Hepatocyte (in vitro differentiated cells): ENCODE measurements around the gene ALOXE3.

Source experiments
- EZH2 ChIP-seq: fragments of 200-600 bp; sonication (generic); IDR thresholded peaks from 2 replicates; pipeline ENCODE4 v1.6.1; 2016; ENCODE audit warnings: antibody characterized with exemption, mild to moderate bottlenecking, borderline replicate concordance
- EZH2phosphoT487 ChIP-seq: fragments of 200-600 bp; sonication (generic); IDR thresholded peaks from one replicate; pipeline ENCODE4 v1.6.1; 2018; ENCODE audit warnings: antibody characterized with exemption, mild to moderate bottlenecking, low read depth, moderate library complexity; ENCODE audit not compliant: unreplicated experiment, severe bottlenecking
- TF ChIP-seq, protein P1 (sequence below): fragments of 200-600 bp; sonication (generic); IDR thresholded peaks from 2 replicates; pipeline ENCODE4 v1.5.1; 2016; ENCODE audit warnings: antibody characterized with exemption, mild to moderate bottlenecking; ENCODE audit not compliant: poor library complexity

- TF ChIP-seq, protein P1, sequence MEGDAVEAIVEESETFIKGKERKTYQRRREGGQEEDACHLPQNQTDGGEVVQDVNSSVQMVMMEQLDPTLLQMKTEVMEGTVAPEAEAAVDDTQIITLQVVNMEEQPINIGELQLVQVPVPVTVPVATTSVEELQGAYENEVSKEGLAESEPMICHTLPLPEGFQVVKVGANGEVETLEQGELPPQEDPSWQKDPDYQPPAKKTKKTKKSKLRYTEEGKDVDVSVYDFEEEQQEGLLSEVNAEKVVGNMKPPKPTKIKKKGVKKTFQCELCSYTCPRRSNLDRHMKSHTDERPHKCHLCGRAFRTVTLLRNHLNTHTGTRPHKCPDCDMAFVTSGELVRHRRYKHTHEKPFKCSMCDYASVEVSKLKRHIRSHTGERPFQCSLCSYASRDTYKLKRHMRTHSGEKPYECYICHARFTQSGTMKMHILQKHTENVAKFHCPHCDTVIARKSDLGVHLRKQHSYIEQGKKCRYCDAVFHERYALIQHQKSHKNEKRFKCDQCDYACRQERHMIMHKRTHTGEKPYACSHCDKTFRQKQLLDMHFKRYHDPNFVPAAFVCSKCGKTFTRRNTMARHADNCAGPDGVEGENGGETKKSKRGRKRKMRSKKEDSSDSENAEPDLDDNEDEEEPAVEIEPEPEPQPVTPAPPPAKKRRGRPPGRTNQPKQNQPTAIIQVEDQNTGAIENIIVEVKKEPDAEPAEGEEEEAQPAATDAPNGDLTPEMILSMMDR, result peak; percentile 28
- TF ChIP-seq EZH2phosphoT487, result no peak
- no peak for TF ChIP-seq EZH2
Observed at GRCh38 chr17:8120520-8121406, 2.4 kb upstream of the ALOXE3 start.
